ENCODE results near the gene KRT36.

The KRT36 gene

GRCh38 chr17:41449008-41449407 lies 40.7 kb downstream of the KRT36 start:
- Mint-ChIP-seq H3K27ac (no peak overlapping the region), H3K4me1 (no peaks in the 10 kb centered on the region), H3K9me3 (no peaks in the 10 kb centered on the region), H3K4me3 (no peak overlapping the region), H3K36me3 (no peaks in the 10 kb centered on the region)
- DNase-seq (ENCODE audit: low spot score in 2 of 2) (no peak), ATAC-seq (no peak)

- H3K9me3 Mint-ChIP-seq, result no peaks in the 10 kb centered on the region
- no peak overlapping the region for H3K4me3 Mint-ChIP-seq
- DNase-seq (ENCODE audit: low spot score in 2 of 2) (no peak), ATAC-seq (no peak)
- no peaks in the 10 kb centered on the region for H3K36me3 Mint-ChIP-seq
- no peaks in the 10 kb centered on the region for H3K4me1 Mint-ChIP-seq
- H3K27ac Mint-ChIP-seq, result no peak overlapping the region
Observed at GRCh38 chr17:41448506-41448905, 41.2 kb downstream of the KRT36 start.

GRCh38 chr17:41446806-41447205 lies 42.9 kb downstream of the KRT36 start:
- no peaks in the 10 kb centered on the region for H3K9me3 Mint-ChIP-seq
- DNase-seq (ENCODE audit: low spot score in 2 of 2) (no peak), ATAC-seq (no peak)
- peak overlapping the region; percentile 21 for H3K27ac Mint-ChIP-seq
- H3K4me3 Mint-ChIP-seq, result no peak overlapping the region
- no peaks in the 10 kb centered on the region for H3K36me3 Mint-ChIP-seq
- no peaks in the 10 kb centered on the region for H3K4me1 Mint-ChIP-seq

- ATAC-seq, result no peak
- H3K4me1 Mint-ChIP-seq, result no peaks in the 10 kb centered on the region
- no peak overlapping the region for H3K27ac Mint-ChIP-seq
- DNase-seq (ENCODE audit: low spot score in 2 of 2), result no peak
- no peaks in the 10 kb centered on the region for H3K9me3 Mint-ChIP-seq
- no peaks in the 10 kb centered on the region for H3K36me3 Mint-ChIP-seq
- H3K4me3 Mint-ChIP-seq, result no peak overlapping the region
Observed at GRCh38 chr17:41444640-41445039, 45.1 kb downstream of the KRT36 start.

GRCh38 chr17:41444186-41444585 lies 45.5 kb downstream of the KRT36 start:
- Mint-ChIP-seq H3K4me1 (no peaks in the 10 kb centered on the region), H3K27ac (no peak overlapping the region), H3K4me3 (no peak overlapping the region), H3K9me3 (no peaks in the 10 kb centered on the region), H3K36me3 (no peaks in the 10 kb centered on the region)
- no peak for DNase-seq (ENCODE audit: low spot score in 2 of 2)
- ATAC-seq, result peak; percentile 45

- Mint-ChIP-seq H3K27ac (no peak overlapping the region), H3K4me3 (no peak overlapping the region), H3K9me3 (no peaks in the 10 kb centered on the region), H3K4me1 (no peaks in the 10 kb centered on the region), H3K36me3 (no peaks in the 10 kb centered on the region)
- ATAC-seq (no peak), DNase-seq (ENCODE audit: low spot score in 2 of 2) (no peak)
Observed at GRCh38 chr17:41442739-41443138, 47.0 kb downstream of the KRT36 start.

GRCh38 chr17:41440531-41441033 lies 49.1 kb downstream of the KRT36 start, which contains the start of gene KRT38:
TSS of gene KRT38 (minus strand) at chr17:41440983. CDS start at chr17:41440921, 62 bp downstream.
- H3K4me1 Mint-ChIP-seq, result no peaks in the 10 kb centered on the region
- no peak within 1 kb of the TSS for H3K4me3 Mint-ChIP-seq
- no peaks in the 10 kb centered on the region for H3K9me3 Mint-ChIP-seq

GRCh38 chr17:41439375-41439774 lies 50.3 kb downstream of the KRT36 start:
- no peak overlapping the region for H3K4me3 Mint-ChIP-seq
- DNase-seq (ENCODE audit: low spot score in 2 of 2) (no peak), ATAC-seq (no peak)
- no peaks in the 10 kb centered on the region for H3K9me3 Mint-ChIP-seq
- H3K4me1 Mint-ChIP-seq, result no peaks in the 10 kb centered on the region
- H3K36me3 Mint-ChIP-seq, result no peaks in the 10 kb centered on the region
- H3K27ac Mint-ChIP-seq, result no peak overlapping the region

More at GRCh38 chr17:41440531-41441033, 49.1 kb downstream of the KRT36 start, which contains the start of gene KRT38:
- no peak for ATAC-seq
- Mint-ChIP-seq H3K36me3 (no peaks in the 10 kb centered on the region), H3K27ac (no peak within 1 kb of the TSS)
- DNase-seq (ENCODE audit: low spot score in 2 of 2), result no peak

GRCh38 chr17:41437769-41438168 lies 51.9 kb downstream of the KRT36 start:
- no peaks in the 10 kb centered on the region for H3K4me1 Mint-ChIP-seq
- no peak overlapping the region for H3K27ac Mint-ChIP-seq

GRCh38 chr17:41437254-41437653 lies 52.5 kb downstream of the KRT36 start:
- no peak overlapping the region for H3K4me3 Mint-ChIP-seq

More at GRCh38 chr17:41437769-41438168, 51.9 kb downstream of the KRT36 start:
- no peak overlapping the region for H3K4me3 Mint-ChIP-seq
- DNase-seq (ENCODE audit: low spot score in 2 of 2), result no peak
- no peaks in the 10 kb centered on the region for H3K9me3 Mint-ChIP-seq
- no peaks in the 10 kb centered on the region for H3K36me3 Mint-ChIP-seq
- no peak for ATAC-seq

More at GRCh38 chr17:41437254-41437653, 52.5 kb downstream of the KRT36 start:
- no peak overlapping the region for H3K27ac Mint-ChIP-seq
- no peak for DNase-seq (ENCODE audit: low spot score in 2 of 2)
- no peak for ATAC-seq
- H3K9me3 Mint-ChIP-seq, result no peaks in the 10 kb centered on the region
- H3K36me3 Mint-ChIP-seq, result no peaks in the 10 kb centered on the region
- no peaks in the 10 kb centered on the region for H3K4me1 Mint-ChIP-seq
